CD4-positive, alpha-beta T cell (primary cell): ENCODE measurements around the gene KPTN. TPM values are rescaled to one million over a fixed set of nuclear protein-coding genes. Genes with fewer than 3 reads are reported as not detected.
A peak's percentile ranks its signal among the peaks of the same experiment; 100 is the strongest.

Experiments used
- ATAC-seq: fragments of 200-7000 bp; cut with Tn5 transposase; one replicate; pipeline ENCODE4 v1.10.0; 2022; ENCODE audit warnings: mild to moderate bottlenecking; ENCODE audit not compliant: poor library complexity
- CTCF ChIA-PET: fragments of 350-600 bp; sonication (Branson Sonifier 250); formaldehyde crosslinking; loops from one replicate; lab custom pipeline; 2021; ENCODE audit warnings: antibody characterized with exemption, inconsistent platforms; lab: Charles Lee
- POLR2A ChIA-PET: fragments of 350-600 bp; sonication (Branson Sonifier 250); formaldehyde crosslinking; loops from one replicate; lab custom pipeline; 2021; ENCODE audit warnings: antibody characterized with exemption, inconsistent platforms; lab: Charles Lee
- DNase-seq, 14 experiments: peaks; one replicate each; pipeline ENCODE4 v3.0.0-alpha.2; 2013 to 2020; ENCODE audit warnings: mixed read lengths in 2 of 14
- H3K27ac ChIP-seq, 2 donors: one replicate each; pipeline versions ENCODE4 v1.5.1 to v1.7.0; 2013; ENCODE audit warnings: low read length in 2 of 2, low read depth in 1 of 2, mild to moderate bottlenecking in 1 of 2
- H3K27me3 ChIP-seq, 2 experiments: 1 replicate in 1 of 2; 2 replicates in 1 of 2; pipeline versions ENCODE4 v1.6.1 to v1.7.0; 2013; ENCODE audit warnings: low read length in 2 of 2, control low read depth in 1 of 2, mild to moderate bottlenecking in 1 of 2, moderate library complexity in 1 of 2; ENCODE audit not compliant: insufficient read depth in 2 of 2, control insufficient read depth in 1 of 2
- H3K36me3 ChIP-seq: one replicate; pipeline ENCODE4 v1.6.1; 2013; ENCODE audit warnings: low read length, control low read depth; ENCODE audit not compliant: insufficient read depth
- H3K4me1 ChIP-seq: one replicate; pipeline ENCODE4 v1.6.1; 2013; ENCODE audit warnings: low read length, control low read depth; ENCODE audit not compliant: insufficient read depth
- H3K4me3 ChIP-seq: one replicate; pipeline ENCODE4 v1.5.1; 2013; ENCODE audit warnings: mild to moderate bottlenecking, low read length, moderate library complexity
- H3K9me3 ChIP-seq, 2 experiments: 1 replicate in 1 of 2; 2 replicates in 1 of 2; pipeline versions ENCODE4 v1.6.1 to v1.7.0; 2013; ENCODE audit warnings: low read length in 2 of 2, mild to moderate bottlenecking in 2 of 2, control low read depth in 1 of 2, moderate library complexity in 1 of 2; ENCODE audit not compliant: control insufficient read depth in 1 of 2, insufficient read depth in 1 of 2
- H3K27ac Mint-ChIP-seq: one replicate; pipeline ENCODE4 v1.8.0; 2020; ENCODE audit warnings: mixed read lengths
- H3K27me3 Mint-ChIP-seq: one replicate; pipeline ENCODE4 v1.8.0; 2021; ENCODE audit warnings: mixed read lengths
- H3K36me3 Mint-ChIP-seq: one replicate; pipeline ENCODE4 v1.8.0; 2021; ENCODE audit warnings: low read depth, mixed read lengths
- H3K4me1 Mint-ChIP-seq: one replicate; pipeline ENCODE4 v1.8.0; 2021; ENCODE audit warnings: low read depth, mixed read lengths
- H3K4me3 Mint-ChIP-seq: one replicate; pipeline ENCODE4 v1.8.0; 2020; ENCODE audit warnings: mild to moderate bottlenecking, mixed read lengths
- H3K9me3 Mint-ChIP-seq: one replicate; pipeline ENCODE4 v1.8.0; 2020; ENCODE audit warnings: mixed read lengths
- intact Hi-C, 2 experiments: fragments of 100-400 bp; cut with DNase I in 1 of 2; cut with micrococcal nuclease in 1 of 2; formaldehyde crosslinking; loops; one replicate each; pipeline versions ENCODE4 v1.15.1 to v1.9.0; 2023 to 2025; cut with DNase I, micrococcal nuclease
- total RNA-seq, 174 experiments: library from RNA in 2 of 174; stranded (reverse) in 2 of 174; gene quantifications; one replicate each; pipeline ENCODE4 v1.2.3 and lab custom pipeline; 2021 to 2026
- TF ChIP-seq, protein P1 (sequence below): fragments of 200-600 bp; IDR thresholded peaks from one replicate; pipeline ENCODE4 v1.8.0; 2022; ENCODE audit warnings: antibody characterized with exemption, mild to moderate bottlenecking

The KPTN gene
- total RNA-seq, 2 experiments from 2014 or later, result 3.6 to 4.5 TPM

DNA sequence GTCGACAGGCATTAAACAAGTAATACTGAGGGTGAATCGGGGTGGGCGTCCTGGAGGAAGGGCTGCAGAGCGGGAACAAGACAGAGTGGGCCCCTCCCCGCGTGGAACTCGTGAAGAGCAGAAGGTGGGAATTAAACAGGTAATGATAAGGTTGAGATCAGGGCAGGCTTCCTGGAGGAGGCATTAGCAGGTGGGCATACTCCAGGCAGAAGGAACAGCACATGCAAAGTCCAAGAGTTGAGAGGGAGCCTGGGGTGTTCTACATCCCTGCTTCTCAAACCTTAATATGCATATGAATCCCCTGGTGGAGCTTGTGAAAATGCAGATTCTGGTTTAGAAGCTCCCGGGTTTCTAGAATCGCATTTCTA, 35.7 kb downstream of the KPTN start:
- ChIA-PET POLR2A (no interaction called here), CTCF (interaction anchor here (1.5 to 3.1 kb wide), 2 partner anchors 12 to 67 kb away, joined by 3 to 12 read pairs; no protein-coding TSS in a partner anchor)
- H3K27ac Mint-ChIP-seq, result no peak overlapping the region

DNA sequence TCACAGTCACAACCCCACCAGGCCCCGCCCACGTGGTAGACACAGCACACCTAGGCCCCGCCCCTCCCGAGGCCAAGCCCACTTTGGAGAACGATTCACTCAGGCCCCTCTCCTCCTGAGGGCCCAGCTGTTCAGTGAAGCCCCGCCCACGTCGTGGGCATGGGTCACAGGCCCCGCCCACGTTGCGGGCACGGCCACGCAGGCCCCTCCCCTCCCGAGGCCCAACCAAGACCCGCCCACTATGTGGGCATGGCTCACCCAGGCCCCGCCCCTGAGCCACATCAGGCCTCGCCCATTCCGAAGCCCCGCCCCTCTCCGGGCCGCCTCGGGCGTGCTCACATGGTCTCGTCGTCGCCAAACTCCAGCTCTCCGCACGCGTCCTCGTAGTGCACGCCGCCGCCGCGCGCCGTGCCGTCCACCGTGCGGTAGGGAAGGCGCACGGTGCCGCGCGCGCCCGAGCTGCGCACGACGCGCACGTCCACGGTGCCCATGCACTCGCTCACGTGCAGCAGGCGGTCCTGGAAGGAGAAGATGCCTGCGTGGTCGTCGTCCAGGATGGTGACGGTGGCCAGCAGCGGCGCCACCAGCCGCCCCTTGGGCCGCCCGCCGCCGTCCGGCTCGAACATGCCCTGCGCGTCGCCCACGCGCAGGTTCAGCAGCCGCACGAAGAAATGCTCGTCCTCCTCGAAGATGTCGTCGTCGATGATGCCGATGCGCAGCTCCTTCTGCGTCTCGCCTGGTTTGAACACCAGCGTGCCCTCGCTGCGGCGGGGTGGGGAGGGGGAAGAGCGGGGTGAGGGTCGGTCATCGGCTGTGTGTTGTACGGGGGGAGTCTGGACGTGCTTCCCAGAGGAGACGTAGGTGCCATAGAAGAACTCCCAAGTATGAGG, 36.3 kb downstream of the KPTN start:
- intact Hi-C loops, result loop anchor here (2.0 to 5.0 kb wide), 2 partner anchors 35 to 67 kb away; partner anchors contain the start of genes KPTN (in 1 of the 2) and NAPA (in 1 of the 2)
- Mint-ChIP-seq H3K4me3 (peak overlapping the region; percentile 79), H3K27ac (no peak overlapping the region), H3K27me3 (peaks cover 71% of the 10 kb centered on the region), H3K9me3 (no peaks in the 10 kb centered on the region), H3K36me3 (no peaks in the 10 kb centered on the region), H3K4me1 (peaks cover 53% of the 10 kb centered on the region)
- H3K9me3 ChIP-seq, result peaks cover 0 to 14% of the 10 kb centered on the region in 2 experiments
- DNase-seq (peak in 12 of 14 experiments; percentile 23 to 81 (median 53)), ATAC-seq (peak; percentile 64)
- no peaks in the 10 kb centered on the region for H3K36me3 ChIP-seq
- TF ChIP-seq, protein P1, sequence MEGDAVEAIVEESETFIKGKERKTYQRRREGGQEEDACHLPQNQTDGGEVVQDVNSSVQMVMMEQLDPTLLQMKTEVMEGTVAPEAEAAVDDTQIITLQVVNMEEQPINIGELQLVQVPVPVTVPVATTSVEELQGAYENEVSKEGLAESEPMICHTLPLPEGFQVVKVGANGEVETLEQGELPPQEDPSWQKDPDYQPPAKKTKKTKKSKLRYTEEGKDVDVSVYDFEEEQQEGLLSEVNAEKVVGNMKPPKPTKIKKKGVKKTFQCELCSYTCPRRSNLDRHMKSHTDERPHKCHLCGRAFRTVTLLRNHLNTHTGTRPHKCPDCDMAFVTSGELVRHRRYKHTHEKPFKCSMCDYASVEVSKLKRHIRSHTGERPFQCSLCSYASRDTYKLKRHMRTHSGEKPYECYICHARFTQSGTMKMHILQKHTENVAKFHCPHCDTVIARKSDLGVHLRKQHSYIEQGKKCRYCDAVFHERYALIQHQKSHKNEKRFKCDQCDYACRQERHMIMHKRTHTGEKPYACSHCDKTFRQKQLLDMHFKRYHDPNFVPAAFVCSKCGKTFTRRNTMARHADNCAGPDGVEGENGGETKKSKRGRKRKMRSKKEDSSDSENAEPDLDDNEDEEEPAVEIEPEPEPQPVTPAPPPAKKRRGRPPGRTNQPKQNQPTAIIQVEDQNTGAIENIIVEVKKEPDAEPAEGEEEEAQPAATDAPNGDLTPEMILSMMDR, result no peak
- peaks cover 23 to 31% of the 10 kb centered on the region in 2 experiments for H3K27me3 ChIP-seq
- H3K4me1 ChIP-seq, result peaks cover 51% of the 10 kb centered on the region
- POLR2A ChIA-PET, result interaction anchor here (0.7 kb wide), 1 partner anchor 11 kb away, joined by 3 read pairs; no protein-coding TSS in a partner anchor
- H3K4me3 ChIP-seq, result peak overlapping the region; percentile 10
- H3K27ac ChIP-seq, result no peak overlapping the region
- CTCF ChIA-PET, result interaction anchor here (0.7 to 3.6 kb wide), 5 partner anchors 11 to 252 kb away, joined by 3 to 13 read pairs (median 3); partner anchors contain the start of genes DHX34 and NAPA

More for the DNA sequence above, 35.7 kb downstream of the KPTN start:
- H3K27me3 Mint-ChIP-seq, result peaks cover 65% of the 10 kb centered on the region
- intact Hi-C loops, result loop anchor here in 1 of 2 experiments (5.0 kb wide), 1 partner anchor 34 kb away; the partner anchor contains the start of gene KPTN
- TF ChIP-seq, protein P1, result no peak
- ATAC-seq (no peak), DNase-seq (no peak)
- H3K4me3 ChIP-seq, result no peak overlapping the region
- H3K4me1 ChIP-seq, result peaks cover 48% of the 10 kb centered on the region
- no peaks in the 10 kb centered on the region for H3K9me3 Mint-ChIP-seq
- peaks cover 22 to 25% of the 10 kb centered on the region in 2 experiments for H3K27me3 ChIP-seq
- H3K36me3 Mint-ChIP-seq, result no peaks in the 10 kb centered on the region
- peaks cover 47% of the 10 kb centered on the region for H3K4me1 Mint-ChIP-seq
- no peak overlapping the region for H3K27ac ChIP-seq
- H3K36me3 ChIP-seq, result no peaks in the 10 kb centered on the region
- H3K9me3 ChIP-seq, result peaks cover 0 to 14% of the 10 kb centered on the region in 2 experiments
- H3K4me3 Mint-ChIP-seq, result no peak overlapping the region
